PC-3 (cell line): ENCODE measurements around the gene JSRP1. TPM values are rescaled to one million over a fixed set of nuclear protein-coding genes. Genes with fewer than 3 reads are reported as not detected.

Experiments
- ATAC-seq: fragments of 200-7000 bp; cut with Tn5 transposase; 2 replicates; pipeline ENCODE4 v1.9.1; 2020; ENCODE audit warnings: mild to moderate bottlenecking, moderate library complexity
- BruUV-seq: library from RNA; stranded (reverse); fragments of 400-500 nt; replicated peaks from 2 replicates; lab custom pipeline; 2021; lab: Mats Ljungman, UMichigan
- CTCF ChIA-PET: fragments of 300-600 bp; sonication (Branson Sonifier 250); formaldehyde crosslinking; loops from one replicate; lab custom pipeline; 2022; ENCODE audit warnings: antibody characterized with exemption; lab: Charles Lee
- POLR2A ChIA-PET: fragments of 300-600 bp; sonication (Branson Sonifier 250); formaldehyde crosslinking; loops from one replicate; lab custom pipeline; 2022; ENCODE audit warnings: antibody characterized with exemption; ENCODE audit not compliant: unreplicated experiment; lab: Charles Lee
- DNase-seq: peaks from one replicate; pipeline ENCODE4 v3.0.0-alpha.2; 2015
- H2AFZ ChIP-seq: fragments of 300-600 bp; sonication (generic); 2 replicates; pipeline ENCODE4 v1.6.0; 2016; ENCODE audit warnings: antibody characterized with exemption, low read length
- H3F3A ChIP-seq: fragments of 300-600 bp; sonication (generic); one replicate; pipeline ENCODE4 v1.6.0; 2017; ENCODE audit warnings: antibody characterized with exemption, low read length, control low read depth, mild to moderate bottlenecking; ENCODE audit not compliant: unreplicated experiment
- H3K27ac ChIP-seq: fragments of 300-600 bp; sonication (generic); 2 replicates; pipeline ENCODE4 v1.5.1; 2016; ENCODE audit warnings: mild to moderate bottlenecking, low read length
- H3K27me3 ChIP-seq: fragments of 300-600 bp; sonication (generic); 2 replicates; pipeline ENCODE4 v1.6.1; 2016; ENCODE audit warnings: low read length, mixed read lengths
- H3K36me3 ChIP-seq: fragments of 300-600 bp; sonication (generic); 2 replicates; pipeline ENCODE4 v1.6.1; 2016; ENCODE audit warnings: low read depth, mixed run types, low read length, mixed read lengths
- H3K4me1 ChIP-seq: fragments of 300-600 bp; sonication (generic); 2 replicates; pipeline ENCODE4 v1.5.1; 2016; ENCODE audit warnings: low read length; ENCODE audit not compliant: insufficient read depth
- H3K4me2 ChIP-seq: fragments of 300-600 bp; sonication (generic); 2 replicates; pipeline ENCODE4 v1.6.0; 2016; ENCODE audit warnings: low read length
- H3K4me3 ChIP-seq: fragments of 300-600 bp; sonication (generic); 2 replicates; pipeline ENCODE4 v1.5.1; 2016; ENCODE audit warnings: mild to moderate bottlenecking, low read length, mixed read lengths
- H3K79me2 ChIP-seq: fragments of 300-600 bp; sonication (generic); 2 replicates; pipeline ENCODE4 v1.6.1; 2017; ENCODE audit warnings: low read length, mixed read lengths
- H3K9ac ChIP-seq: fragments of 300-600 bp; sonication (generic); 2 replicates; pipeline ENCODE4 v1.6.0; 2016; ENCODE audit warnings: mild to moderate bottlenecking, low read length
- H3K9me2 ChIP-seq: fragments of 300-600 bp; sonication (generic); replicated peaks from 2 replicates; pipeline ENCODE4 v1.6.1; 2016; ENCODE audit warnings: mixed run types, low read length, mixed read lengths
- H3K9me3 ChIP-seq: fragments of 300-600 bp; sonication (generic); 2 replicates; pipeline ENCODE4 v1.6.1; 2016; ENCODE audit warnings: low read length, mixed read lengths
- H4K20me1 ChIP-seq: fragments of 300-600 bp; sonication (generic); 2 replicates; pipeline ENCODE4 v1.6.1; 2016; ENCODE audit warnings: low read length, mixed read lengths
- EZH2 ChIP-seq: fragments of 300-600 bp; sonication (generic); IDR thresholded peaks from one replicate; pipeline ENCODE4 v1.6.1; 2017; ENCODE audit warnings: antibody characterized with exemption, mild to moderate bottlenecking, low read length; ENCODE audit not compliant: unreplicated experiment
- EZH2phosphoT487 ChIP-seq: fragments of 300-600 bp; sonication (generic); IDR thresholded peaks from 2 replicates; pipeline ENCODE4 v1.6.1; 2018; ENCODE audit warnings: mild to moderate bottlenecking, antibody characterized with exemption, low read length, borderline replicate concordance
- intact Hi-C: fragments of 100-400 bp; cut with micrococcal nuclease; formaldehyde crosslinking; loops from 2 replicates; pipeline ENCODE4 v1.9.0; 2023
- total RNA-seq: library from RNA; depleted of rRNA; stranded (reverse); fragments of >200 nt; gene quantifications from 2 replicates; pipeline ENCODE4 v1.2.3, GENCODE V29; 2014
- TF ChIP-seq, protein P1 (sequence below): fragments of 300-600 bp; sonication (generic); conservative IDR thresholded peaks from 2 replicates; pipeline ENCODE4 v1.5.1; 2017; ENCODE audit warnings: antibody characterized with exemption, low read depth, mild to moderate bottlenecking, low read length

The JSRP1 gene
- total RNA-seq, 1 experiment from 2014 or later, result not detected

GRCh38 chr19:2217591-2217990 is 38.6 kb downstream of the JSRP1 start:
- ATAC-seq (no peak), DNase-seq (no peak)
- Histone ChIP-seq H3K79me2 (no peaks in the 10 kb centered on the region), H3K4me3 (no peak overlapping the region), H4K20me1 (no peaks in the 10 kb centered on the region), H3K4me2 (no peak overlapping the region), H3K36me3 (no peaks in the 10 kb centered on the region; the same call in 1 of the 2 replicates), H3K27ac (no peak overlapping the region), H3K27me3 (no peaks in the 10 kb centered on the region), H3K9ac (no peak overlapping the region), H3K9me3 (no peaks in the 10 kb centered on the region), H3F3A (no peaks in the 10 kb centered on the region), H2AFZ (no peak overlapping the region), H3K9me2 (no peaks in the 10 kb centered on the region), H3K4me1 (no peaks in the 10 kb centered on the region)
- no TSS peak for BruUV-seq
- intact Hi-C loops, result no loop called here
- TF ChIP-seq EZH2 (no peak), EZH2phosphoT487 (no peak)
- TF ChIP-seq, protein P1, sequence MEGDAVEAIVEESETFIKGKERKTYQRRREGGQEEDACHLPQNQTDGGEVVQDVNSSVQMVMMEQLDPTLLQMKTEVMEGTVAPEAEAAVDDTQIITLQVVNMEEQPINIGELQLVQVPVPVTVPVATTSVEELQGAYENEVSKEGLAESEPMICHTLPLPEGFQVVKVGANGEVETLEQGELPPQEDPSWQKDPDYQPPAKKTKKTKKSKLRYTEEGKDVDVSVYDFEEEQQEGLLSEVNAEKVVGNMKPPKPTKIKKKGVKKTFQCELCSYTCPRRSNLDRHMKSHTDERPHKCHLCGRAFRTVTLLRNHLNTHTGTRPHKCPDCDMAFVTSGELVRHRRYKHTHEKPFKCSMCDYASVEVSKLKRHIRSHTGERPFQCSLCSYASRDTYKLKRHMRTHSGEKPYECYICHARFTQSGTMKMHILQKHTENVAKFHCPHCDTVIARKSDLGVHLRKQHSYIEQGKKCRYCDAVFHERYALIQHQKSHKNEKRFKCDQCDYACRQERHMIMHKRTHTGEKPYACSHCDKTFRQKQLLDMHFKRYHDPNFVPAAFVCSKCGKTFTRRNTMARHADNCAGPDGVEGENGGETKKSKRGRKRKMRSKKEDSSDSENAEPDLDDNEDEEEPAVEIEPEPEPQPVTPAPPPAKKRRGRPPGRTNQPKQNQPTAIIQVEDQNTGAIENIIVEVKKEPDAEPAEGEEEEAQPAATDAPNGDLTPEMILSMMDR, result no peak
- ChIA-PET POLR2A (no interaction called here), CTCF (no interaction called here)

DNA sequence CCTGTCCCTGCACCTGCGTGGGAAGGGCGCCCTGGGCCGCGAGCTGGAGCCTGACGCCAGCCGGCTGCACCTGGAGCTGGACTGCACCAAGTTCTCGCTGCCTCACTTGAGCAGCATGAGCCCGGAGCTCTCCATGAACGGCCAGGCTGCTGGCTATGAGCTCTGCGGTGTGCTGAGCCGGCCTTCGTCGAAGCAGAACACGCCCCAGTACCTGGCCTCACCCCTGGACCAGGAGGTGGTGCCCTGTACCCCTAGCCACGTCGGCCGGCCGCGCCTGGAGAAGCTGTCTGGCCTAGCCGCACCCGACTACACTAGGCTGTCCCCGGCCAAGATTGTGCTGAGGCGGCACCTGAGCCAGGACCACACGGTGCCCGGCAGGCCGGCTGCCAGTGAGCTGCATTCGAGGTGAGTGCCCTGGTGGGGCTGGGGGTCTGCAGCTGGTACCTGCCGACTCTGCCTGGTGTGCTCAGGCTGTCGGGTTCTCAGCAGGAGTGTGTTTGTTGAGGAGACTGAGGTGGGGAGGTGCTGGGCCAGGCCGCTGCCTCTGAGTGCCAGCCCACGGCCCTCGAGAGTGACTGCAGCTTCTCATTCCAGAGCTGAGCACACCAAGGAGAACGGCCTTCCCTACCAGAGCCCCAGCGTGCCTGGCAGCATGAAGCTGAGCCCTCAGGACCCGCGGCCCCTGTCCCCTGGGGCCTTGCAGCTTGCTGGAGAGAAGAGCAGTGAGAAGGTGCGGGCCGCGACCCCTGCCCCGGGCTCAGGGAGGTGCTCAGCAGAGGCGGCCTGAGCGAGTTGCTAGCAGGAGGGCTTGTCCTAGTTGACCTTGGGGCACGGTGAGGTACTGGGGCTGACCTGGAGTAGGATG is 39.6 kb downstream of the JSRP1 start:
- no peaks in the 10 kb centered on the region for H3K9me3 ChIP-seq
- H3K79me2 ChIP-seq, result no peaks in the 10 kb centered on the region
- TF ChIP-seq EZH2, result no peak
- no peak for TF ChIP-seq EZH2phosphoT487
- TF ChIP-seq, protein P1, result no peak
- H2AFZ ChIP-seq, result no peak overlapping the region
- H3K9ac ChIP-seq, result no peak overlapping the region
- intact Hi-C loops, result no loop called here
- CTCF ChIA-PET, result no interaction called here
- H3K4me2 ChIP-seq, result no peak overlapping the region
- no peaks in the 10 kb centered on the region for H3K27me3 ChIP-seq
- no TSS peak for BruUV-seq
- POLR2A ChIA-PET, result no interaction called here
- ATAC-seq, result no peak
- DNase-seq, result no peak
- H3K36me3 ChIP-seq, result peaks cover 3% of the 10 kb centered on the region; the same call in 1 of the 2 replicates
- H3K4me3 ChIP-seq, result no peak overlapping the region
- H3K4me1 ChIP-seq, result no peaks in the 10 kb centered on the region
- no peaks in the 10 kb centered on the region for H3F3A ChIP-seq
- H4K20me1 ChIP-seq, result no peaks in the 10 kb centered on the region
- no peak overlapping the region for H3K27ac ChIP-seq
- no peaks in the 10 kb centered on the region for H3K9me2 ChIP-seq

GRCh38 chr19:2215281-2215751 is 40.9 kb downstream of the JSRP1 start:
- H3K79me2 ChIP-seq, result no peaks in the 10 kb centered on the region
- no peaks in the 10 kb centered on the region for H3F3A ChIP-seq
- no peaks in the 10 kb centered on the region for H3K27me3 ChIP-seq
- no peak overlapping the region for H2AFZ ChIP-seq
- no TSS peak for BruUV-seq
- H3K4me1 ChIP-seq, result no peaks in the 10 kb centered on the region
- no peak for TF ChIP-seq EZH2
- no peak for TF ChIP-seq EZH2phosphoT487
- TF ChIP-seq, protein P1, result no peak
- no peak for ATAC-seq
- H3K9ac ChIP-seq, result no peak overlapping the region
- no peaks in the 10 kb centered on the region for H3K9me2 ChIP-seq
- H3K4me2 ChIP-seq, result no peak overlapping the region
- H3K36me3 ChIP-seq, result peaks cover 5% of the 10 kb centered on the region; the same call in 1 of the 2 replicates
- H3K4me3 ChIP-seq, result no peak overlapping the region
- H4K20me1 ChIP-seq, result no peaks in the 10 kb centered on the region
- intact Hi-C loops, result no loop called here
- no peak overlapping the region for H3K27ac ChIP-seq
- no peak for DNase-seq
- no peaks in the 10 kb centered on the region for H3K9me3 ChIP-seq
- ChIA-PET POLR2A (no interaction called here), CTCF (no interaction called here)
